ENCODE data around the gene CPSF3. TPM values are rescaled to one million over a fixed set of nuclear protein-coding genes. Genes with fewer than 3 reads are reported as not detected.

CPSF3 gene
- total RNA-seq, 6 donors from 2014 or later, result 11.3 to 41.0 (median 22.5) TPM

- TF ChIP-seq POLR2A (IDR thresholded peaks at IDR 0.05) (no peak), POLR2AphosphoS5 (IDR thresholded peaks at IDR 0.05) (no peak), EP300 (IDR thresholded peaks at IDR 0.05) (no peak), CTCF (IDR thresholded peaks at IDR 0.05) (no peak)
- no peak for ATAC-seq (ENCODE audit: low FRiP score in 2 of 2)
- no peak overlapping the region for H3K27ac ChIP-seq
These were observed 7.8 kb upstream of the CPSF3 start for GRCh38 chr2:9415516-9416169.

GRCh38 chr2:9416267-9416961 is 7.0 kb upstream of the CPSF3 start:
- DNase-seq, result no peak
- no peak for TF ChIP-seq CTCF (IDR thresholded peaks at IDR 0.05)
- TF ChIP-seq POLR2AphosphoS5 (IDR thresholded peaks at IDR 0.05), result no peak
- no peak for TF ChIP-seq POLR2A (IDR thresholded peaks at IDR 0.05)
- no peak for TF ChIP-seq EP300 (IDR thresholded peaks at IDR 0.05)
- no peak overlapping the region for H3K4me3 ChIP-seq
- H3K36me3 ChIP-seq, result peaks cover 6 to 34% (median 10%) of the 10 kb centered on the region in 4 donors
- no peak for ATAC-seq (ENCODE audit: low FRiP score in 2 of 2)
- no peak overlapping the region for H3K27ac ChIP-seq
- 92% methylated on average over 9 of the region's 9 CpGs for WGBS, 2 donors
- H3K27me3 ChIP-seq, result no peaks in the 10 kb centered on the region
- no peaks in the 10 kb centered on the region for H3K9me3 ChIP-seq
- peaks cover 0 to 3% (median under 1%) of the 10 kb centered on the region in 4 donors for H3K4me1 ChIP-seq

More at GRCh38 chr2:9415516-9416169, 7.8 kb upstream of the CPSF3 start:
- 92 to 94% methylated on average over 12 to 16 of the region's 16 CpGs for WGBS, 2 donors
- no peaks in the 10 kb centered on the region for H3K4me1 ChIP-seq
- no peaks in the 10 kb centered on the region for H3K9me3 ChIP-seq
- DNase-seq, result no peak
- H3K4me3 ChIP-seq, result no peak overlapping the region
- peaks cover 9 to 41% (median 14%) of the 10 kb centered on the region in 4 donors for H3K36me3 ChIP-seq
- H3K27me3 ChIP-seq, result no peaks in the 10 kb centered on the region

- no peaks in the 10 kb centered on the region for H3K9me3 ChIP-seq
- no peak overlapping the region for H3K4me3 ChIP-seq
- ATAC-seq (ENCODE audit: low FRiP score in 2 of 2) (no peak), DNase-seq (no peak)
- WGBS, 2 donors, result 84 to 96% methylated on average over 7 of the region's 7 CpGs
- no peak overlapping the region for H3K27ac ChIP-seq
- peaks cover 4 to 28% (median 5%) of the 10 kb centered on the region in 4 donors for H3K36me3 ChIP-seq
- H3K4me1 ChIP-seq, result peaks cover 3 to 8% (median 6%) of the 10 kb centered on the region in 4 donors
- no peak for TF ChIP-seq CTCF (IDR thresholded peaks at IDR 0.05)
- TF ChIP-seq EP300 (IDR thresholded peaks at IDR 0.05), result no peak
- no peak for TF ChIP-seq POLR2AphosphoS5 (IDR thresholded peaks at IDR 0.05)
- TF ChIP-seq POLR2A (IDR thresholded peaks at IDR 0.05), result no peak
- no peaks in the 10 kb centered on the region for H3K27me3 ChIP-seq
These were observed 6.5 kb upstream of the CPSF3 start for GRCh38 chr2:9416962-9417316.

- TF ChIP-seq POLR2A (IDR thresholded peaks at IDR 0.05) (no peak), EP300 (IDR thresholded peaks at IDR 0.05) (no peak), POLR2AphosphoS5 (IDR thresholded peaks at IDR 0.05) (no peak), CTCF (IDR thresholded peaks at IDR 0.05) (no peak)
- no peak overlapping the region for H3K27ac ChIP-seq
- DNase-seq, result no peak
These were observed 5.7 kb upstream of the CPSF3 start for GRCh38 chr2:9417725-9418124.

More at GRCh38 chr2:9417725-9418124, 5.7 kb upstream of the CPSF3 start:
- peaks cover 0 to 25% (median 2%) of the 10 kb centered on the region in 4 donors for H3K36me3 ChIP-seq
- peaks cover 9 to 16% (median 11%) of the 10 kb centered on the region in 4 donors for H3K4me1 ChIP-seq
- H3K9me3 ChIP-seq, result no peaks in the 10 kb centered on the region
- no peaks in the 10 kb centered on the region for H3K27me3 ChIP-seq
- no peak overlapping the region for H3K4me3 ChIP-seq
- no peak for ATAC-seq (ENCODE audit: low FRiP score in 2 of 2)
- WGBS, 2 donors, result 71 to 77% methylated on average over 3 of the region's 3 CpGs
